Stomach smooth muscle (tissue), 2 donors: Measurements from ENCODE around the gene LEUTX.
"Not testable (repeated sequence)": the region's sequence is repeated elsewhere in the genome, so short reads cannot be mapped to it uniquely, and the experiment has no call there.

Experiments
- H3K27ac ChIP-seq: one replicate; pipeline ENCODE4 v1.7.0; 2013; ENCODE audit warnings: mild to moderate bottlenecking, low read length, inconsistent platforms
- H3K27me3 ChIP-seq, 2 donors: one replicate each; pipeline ENCODE4 v1.7.0; 2013; ENCODE audit warnings: low read length in 2 of 2; ENCODE audit not compliant: insufficient read depth in 2 of 2, control insufficient read depth in 1 of 2
- H3K36me3 ChIP-seq, 2 donors: one replicate each; pipeline ENCODE4 v1.7.0; 2013; ENCODE audit warnings: low read length in 2 of 2; ENCODE audit not compliant: control insufficient read depth in 2 of 2, insufficient read depth in 2 of 2
- H3K4me1 ChIP-seq: one replicate; pipeline ENCODE4 v1.7.0; 2013; ENCODE audit warnings: low read length; ENCODE audit not compliant: control insufficient read depth, insufficient read depth
- H3K4me3 ChIP-seq, 2 donors: one replicate each; pipeline ENCODE4 v1.7.0; 2013; ENCODE audit warnings: low read length in 2 of 2
- H3K9ac ChIP-seq, 2 donors: one replicate each; pipeline ENCODE4 v1.7.0; 2013; ENCODE audit warnings: low read length in 2 of 2, mild to moderate bottlenecking in 1 of 2
- H3K9me3 ChIP-seq, 2 donors: one replicate each; pipeline ENCODE4 v1.7.0; 2013; ENCODE audit warnings: low read length in 2 of 2; ENCODE audit not compliant: control insufficient read depth in 2 of 2
- donor health status: healthy.
- donor health status: Pancreatic carcinoma.

LEUTX gene

DNA sequence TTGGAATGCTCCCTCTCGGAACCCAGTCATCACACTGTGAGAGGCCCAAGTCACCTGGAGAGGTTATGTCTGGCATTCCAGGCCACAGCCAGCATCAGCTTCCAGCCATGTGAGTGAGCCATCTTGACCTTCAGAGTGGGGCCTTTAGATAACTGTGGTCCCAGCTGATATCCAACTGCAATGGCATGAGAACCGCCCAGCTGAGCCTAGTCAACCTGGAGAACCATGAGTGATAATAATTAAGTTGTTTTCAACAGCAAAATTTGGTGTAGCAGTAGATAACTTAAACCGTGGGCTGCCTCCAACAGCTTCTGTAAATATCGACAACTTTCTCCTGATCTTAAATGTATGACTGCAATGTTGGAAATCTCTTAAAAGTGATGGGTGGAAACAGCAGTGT, 30.7 kb downstream of the LEUTX start:
- Histone ChIP-seq H3K27me3 (no peaks in the 10 kb centered on the region), H3K27ac (no peak overlapping the region), H3K36me3 (peaks cover 0 to 2% of the 10 kb centered on the region in 2 donors), H3K9ac (no peak overlapping the region), H3K4me3 (no peak overlapping the region), H3K9me3 (no peaks in the 10 kb centered on the region), H3K4me1 (no peaks in the 10 kb centered on the region)

DNA sequence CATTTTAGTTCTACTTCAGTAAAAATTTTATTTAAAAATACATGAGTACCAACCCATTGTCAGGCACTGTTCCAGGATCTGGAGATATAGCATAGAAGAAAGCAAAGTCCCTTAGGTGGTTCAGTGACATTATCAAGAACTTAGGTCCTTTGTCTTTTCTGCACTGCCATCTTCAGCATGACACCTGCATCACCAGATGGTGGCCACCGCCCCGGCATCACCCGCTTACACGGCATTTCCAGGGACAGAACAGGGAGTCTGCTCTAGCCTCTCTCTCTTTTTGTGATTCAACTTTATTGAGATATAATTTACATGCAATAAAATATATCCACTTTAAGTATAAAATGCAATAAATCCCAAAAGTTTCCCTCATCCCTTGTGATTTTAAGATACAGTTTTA, 31.8 kb downstream of the LEUTX start:
- Histone ChIP-seq H3K36me3 (peaks cover 0 to 2% of the 10 kb centered on the region in 2 donors), H3K9ac (no peak overlapping the region), H3K27me3 (no peaks in the 10 kb centered on the region), H3K4me1 (no peaks in the 10 kb centered on the region), H3K4me3 (no peak overlapping the region), H3K27ac (no peak overlapping the region), H3K9me3 (no peaks in the 10 kb centered on the region)

DNA sequence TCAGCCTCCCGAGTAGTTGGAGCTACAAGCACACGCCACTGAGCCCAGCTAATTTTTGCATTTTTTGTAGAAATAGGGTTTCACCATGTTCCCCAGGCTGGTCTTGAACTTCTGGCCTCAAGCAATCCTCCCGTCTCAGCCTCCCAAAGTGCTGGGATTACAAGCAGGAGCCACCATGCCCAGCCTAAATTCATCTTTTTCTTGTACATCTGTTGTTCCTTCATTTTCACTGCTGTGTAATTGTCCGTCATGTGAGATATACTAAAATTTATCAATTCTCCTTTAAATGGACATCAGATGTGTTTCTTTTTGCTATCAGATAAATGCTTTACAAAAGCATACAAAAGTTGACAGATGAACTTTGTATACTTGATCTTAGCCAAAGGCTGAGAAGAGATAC, 32.4 kb downstream of the LEUTX start:
- Histone ChIP-seq H3K9me3 (no peaks in the 10 kb centered on the region), H3K4me3 (no peak overlapping the region), H3K9ac (no peak overlapping the region), H3K27ac (no peak overlapping the region), H3K27me3 (no peaks in the 10 kb centered on the region), H3K4me1 (no peaks in the 10 kb centered on the region), H3K36me3 (peaks cover 0 to 2% of the 10 kb centered on the region in 2 donors)

DNA sequence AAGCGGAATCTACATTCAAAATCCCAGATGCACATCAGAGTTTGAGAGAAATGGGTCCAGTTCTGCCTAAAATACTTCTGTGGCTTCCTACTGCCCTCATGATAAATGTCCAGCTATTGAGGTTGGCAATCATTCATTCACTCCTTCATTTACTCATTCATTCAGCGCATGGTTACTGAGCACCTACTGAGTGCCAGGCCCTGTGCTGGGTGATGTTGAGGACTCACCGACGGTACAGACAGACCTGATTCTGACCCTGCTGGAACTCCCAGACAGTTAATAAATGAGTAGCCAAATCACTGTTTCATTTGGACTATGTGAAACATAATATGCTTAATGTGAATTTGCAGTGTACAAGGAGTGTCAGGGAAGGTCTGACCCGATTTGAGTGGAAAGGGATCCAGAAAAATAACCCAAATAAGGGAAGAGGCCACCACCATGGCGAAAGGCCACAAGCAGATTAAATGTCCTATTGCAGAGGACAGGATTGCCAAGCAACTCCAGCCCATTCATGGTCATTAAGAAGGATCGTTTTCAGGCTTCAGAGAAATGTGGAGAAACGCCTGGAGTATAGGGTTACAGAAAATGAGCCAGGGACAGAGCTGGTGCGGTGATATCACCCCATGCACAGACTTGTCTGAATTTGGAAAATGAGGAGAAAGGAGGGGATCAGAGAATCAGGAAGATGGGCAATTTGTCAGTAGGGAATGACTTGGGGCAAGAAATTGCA, 34.8 kb downstream of the LEUTX start:
- H3K36me3 ChIP-seq = peaks cover 3% of the 10 kb centered on the region in 2 donors
- H3K4me1 ChIP-seq = no peaks in the 10 kb centered on the region
- no peak overlapping the region for H3K9ac ChIP-seq
- no peaks in the 10 kb centered on the region for H3K27me3 ChIP-seq
- no peak overlapping the region for H3K27ac ChIP-seq
- H3K9me3 ChIP-seq = no peaks in the 10 kb centered on the region
- no peak overlapping the region for H3K4me3 ChIP-seq

DNA sequence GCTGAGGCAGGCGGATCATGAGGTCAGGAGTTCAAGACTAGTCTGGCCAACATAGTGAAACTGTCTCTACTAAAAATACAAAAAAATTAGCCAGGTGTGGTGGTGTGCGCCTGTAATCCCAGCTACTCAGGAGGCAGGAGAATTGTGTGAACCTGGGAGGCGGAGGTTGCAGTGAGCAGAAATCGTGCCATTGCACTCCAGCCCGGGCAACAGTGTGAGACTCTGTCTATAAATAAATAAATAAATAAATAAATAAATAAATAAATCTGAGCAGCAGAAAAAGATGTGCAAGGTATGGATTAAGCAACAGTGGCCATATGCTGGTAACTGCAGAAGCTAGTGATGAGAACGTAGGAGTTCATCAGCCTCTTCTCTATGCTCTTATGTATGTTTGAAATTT, 35.5 kb downstream of the LEUTX start:
- not testable (repeated sequence) for H3K27ac ChIP-seq, H3K9me3 ChIP-seq, H3K36me3 ChIP-seq, H3K4me1 ChIP-seq, H3K4me3 ChIP-seq, H3K9ac ChIP-seq, H3K27me3 ChIP-seq

DNA sequence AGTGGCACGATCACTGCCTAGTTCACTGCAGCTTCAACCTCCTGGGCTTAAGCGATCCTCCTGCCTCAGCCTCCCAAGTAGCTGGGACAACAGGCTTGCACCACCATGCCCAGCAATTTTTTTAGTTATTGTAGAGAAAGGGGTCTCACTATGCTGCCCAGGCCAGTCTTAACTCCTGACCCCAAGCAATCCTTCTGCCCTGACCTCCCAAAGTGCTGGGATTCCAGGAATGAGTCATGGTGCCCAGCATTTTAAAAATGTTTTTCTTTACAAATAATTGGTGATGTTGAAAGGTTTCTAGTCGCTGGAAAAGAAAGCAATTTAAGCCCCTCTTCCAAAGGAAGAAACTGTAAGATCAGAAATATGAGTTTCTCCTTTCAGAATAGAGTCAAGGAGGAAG, 35.9 kb downstream of the LEUTX start:
- no peaks in the 10 kb centered on the region for H3K4me1 ChIP-seq
- no peak overlapping the region for H3K27ac ChIP-seq
- H3K27me3 ChIP-seq = no peaks in the 10 kb centered on the region
- H3K4me3 ChIP-seq = no peak overlapping the region
- no peaks in the 10 kb centered on the region for H3K9me3 ChIP-seq
- no peak overlapping the region for H3K9ac ChIP-seq
- H3K36me3 ChIP-seq = peaks cover 3% of the 10 kb centered on the region in 2 donors

DNA sequence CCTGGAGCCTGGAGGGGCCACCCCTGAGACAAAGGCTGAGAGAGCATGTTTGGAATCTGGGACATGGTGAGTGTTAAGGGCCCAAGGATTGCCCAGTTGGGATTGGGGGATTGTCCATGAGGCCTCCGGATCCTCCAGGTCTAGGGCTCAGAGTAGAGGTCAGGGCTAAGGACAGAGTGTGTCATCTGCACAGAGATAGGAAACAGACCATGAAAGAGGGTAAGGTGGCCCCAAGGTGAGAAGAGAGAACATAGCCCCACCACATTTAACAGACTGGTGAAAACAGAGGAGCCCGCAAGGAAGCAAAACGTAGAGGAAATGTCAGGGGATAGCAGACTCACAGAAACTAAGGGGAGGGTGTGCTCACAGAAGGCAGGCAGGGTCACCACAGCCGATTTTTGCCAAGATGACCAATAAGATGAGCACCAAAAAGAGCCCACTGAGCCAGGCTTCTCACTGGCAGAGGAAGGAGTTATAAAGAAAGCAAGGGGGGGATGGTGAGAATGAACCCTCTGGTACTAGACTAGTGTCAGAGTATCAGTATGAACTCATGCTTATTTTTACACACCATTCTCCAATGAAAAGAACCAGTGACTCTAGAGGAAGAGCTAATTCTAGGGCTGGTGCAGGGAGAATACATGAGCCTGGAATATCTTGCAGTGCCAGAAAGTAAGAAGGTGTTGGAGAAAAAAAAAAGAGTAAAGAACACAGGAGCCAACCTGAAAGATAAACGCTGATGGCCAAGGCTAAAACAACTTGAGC, 37.8 kb downstream of the LEUTX start:
- H3K36me3 ChIP-seq = peaks cover 3% of the 10 kb centered on the region in 2 donors
- no peaks in the 10 kb centered on the region for H3K9me3 ChIP-seq
- H3K27me3 ChIP-seq = no peaks in the 10 kb centered on the region
- no peak overlapping the region for H3K27ac ChIP-seq
- H3K9ac ChIP-seq = no peak overlapping the region
- no peaks in the 10 kb centered on the region for H3K4me1 ChIP-seq
- H3K4me3 ChIP-seq = no peak overlapping the region

DNA sequence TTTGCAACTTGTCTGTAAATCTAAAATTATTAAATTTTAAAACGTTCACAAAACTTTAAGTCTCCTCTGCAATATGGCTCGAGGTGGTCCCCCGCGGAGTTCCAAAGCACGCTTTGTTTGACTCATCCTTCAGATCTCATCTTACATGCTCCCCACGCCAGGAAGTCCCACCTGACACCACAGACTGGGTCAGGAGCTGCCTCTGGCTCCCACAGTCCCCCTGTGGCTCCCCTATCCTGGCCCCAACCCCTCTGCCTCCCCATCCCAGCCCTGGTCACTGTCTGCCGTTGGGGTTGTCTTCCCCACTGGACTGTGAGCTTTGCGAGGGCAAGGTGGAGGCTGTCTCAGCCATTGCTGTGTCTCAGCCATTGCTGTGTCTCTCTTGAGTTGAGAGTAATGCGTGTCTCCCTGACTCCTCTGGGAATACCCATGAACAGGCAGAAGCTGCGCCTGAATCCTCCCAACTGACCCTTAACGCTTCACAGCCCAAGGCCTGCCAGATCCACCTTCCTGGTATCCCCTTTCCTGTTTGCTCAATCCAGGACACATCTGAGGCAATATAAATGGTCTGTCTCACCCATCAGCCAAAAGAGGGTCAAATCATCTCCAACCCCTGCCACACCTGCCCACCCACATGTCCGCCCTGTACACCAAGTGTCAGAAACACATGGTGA, 39.4 kb downstream of the LEUTX start:
- no peaks in the 10 kb centered on the region for H3K27me3 ChIP-seq
- peaks cover 5% of the 10 kb centered on the region for H3K4me1 ChIP-seq
- peaks cover 3% of the 10 kb centered on the region in 2 donors for H3K36me3 ChIP-seq
- H3K4me3 ChIP-seq = no peak overlapping the region
- no peak overlapping the region for H3K27ac ChIP-seq
- H3K9ac ChIP-seq = no peak overlapping the region
- H3K9me3 ChIP-seq = no peaks in the 10 kb centered on the region

DNA sequence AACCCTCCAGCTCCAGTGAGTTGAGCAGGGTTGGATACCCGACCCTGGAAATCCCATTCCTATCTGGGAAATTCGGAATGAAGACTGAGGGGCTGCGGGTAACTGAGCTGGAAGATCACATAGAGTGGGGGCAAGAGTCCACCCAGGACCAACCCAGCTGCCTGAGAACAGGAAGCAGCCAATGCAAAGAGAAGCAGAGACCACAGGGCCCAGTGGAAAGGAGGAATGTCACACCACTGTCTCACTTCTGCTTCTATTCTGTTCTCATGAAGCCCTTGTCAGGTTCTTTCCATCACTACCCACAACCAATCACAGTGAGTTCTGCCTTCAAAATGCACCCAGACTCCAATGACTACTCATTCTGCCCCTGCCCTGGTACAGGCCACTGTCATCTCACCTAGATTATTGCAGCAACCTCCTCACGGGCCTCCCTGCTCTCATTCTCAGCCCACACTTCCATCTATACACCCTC, 40.0 kb downstream of the LEUTX start:
- Histone ChIP-seq H3K9ac (no peak overlapping the region), H3K4me3 (no peak overlapping the region), H3K36me3 (peaks cover 2 to 3% of the 10 kb centered on the region in 2 donors), H3K27ac (no peak overlapping the region), H3K9me3 (no peaks in the 10 kb centered on the region), H3K4me1 (peaks cover 9% of the 10 kb centered on the region), H3K27me3 (no peaks in the 10 kb centered on the region)

DNA sequence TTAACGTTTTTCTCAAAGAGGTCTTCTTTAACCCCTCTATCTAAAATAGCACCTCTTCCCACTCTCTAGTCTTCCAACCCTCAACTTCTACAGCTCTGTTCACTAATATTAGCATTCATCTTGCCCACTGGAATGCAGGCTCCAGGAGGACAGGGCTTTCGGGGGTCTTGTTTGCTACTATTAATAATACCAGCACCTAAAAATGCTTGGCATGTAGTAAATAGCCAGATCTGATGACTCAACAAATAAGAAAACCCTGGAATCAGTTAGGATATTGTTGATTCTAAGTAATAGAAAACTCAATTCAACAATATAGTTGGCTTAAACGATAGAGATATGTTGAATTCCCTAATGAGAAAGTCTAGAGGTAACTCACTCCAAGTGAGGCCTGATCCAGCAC, 41.1 kb downstream of the LEUTX start:
- no peak overlapping the region for H3K27ac ChIP-seq
- H3K4me3 ChIP-seq = no peak overlapping the region
- H3K9me3 ChIP-seq = no peaks in the 10 kb centered on the region
- H3K4me1 ChIP-seq = peaks cover 14% of the 10 kb centered on the region
- peaks cover 2 to 3% of the 10 kb centered on the region in 2 donors for H3K36me3 ChIP-seq
- no peak overlapping the region for H3K9ac ChIP-seq
- no peaks in the 10 kb centered on the region for H3K27me3 ChIP-seq
